Stimulated activated CD8-positive, alpha-beta memory T cell treated with anti-CD3 and anti-CD28 coated beads, Interleukin-4, amount 100 ng/mL, for 4 hours (primary cell): ENCODE results near the gene ITGAE.
"Not testable (repeated sequence)": the region's sequence is repeated elsewhere in the genome, so short reads cannot be mapped to it uniquely, and the experiment has no call there.

ENCODE experiments used
- DNase-seq, 2 donors: peaks; one replicate each; pipeline ENCODE4 v3.0.0-alpha.2; 2020; ENCODE audit warnings: low read depth in 2 of 2, low spot score in 1 of 2

The ITGAE gene

GRCh38 chr17:3734911-3735276 lies 66.1 kb downstream of the ITGAE start:
- DNase-seq: not testable (repeated sequence)

GRCh38 chr17:3732210-3732621 lies 68.8 kb downstream of the ITGAE start:
- no peak for DNase-seq

GRCh38 chr17:3730881-3731429 lies 70.0 kb downstream of the ITGAE start:
- no peak for DNase-seq

GRCh38 chr17:3729881-3730280 lies 71.1 kb downstream of the ITGAE start:
- no peak for DNase-seq

GRCh38 chr17:3728099-3728498 lies 72.9 kb downstream of the ITGAE start:
- DNase-seq: not testable (repeated sequence)

- DNase-seq: no peak
These were observed 73.9 kb downstream of the ITGAE start for GRCh38 chr17:3727041-3727440.

GRCh38 chr17:3724378-3725077 lies 76.5 kb downstream of the ITGAE start:
- DNase-seq: no peak

- peak; percentile 77 to 81 for DNase-seq
These were observed 77.2 kb downstream of the ITGAE start, which contains the start of gene HASPIN for GRCh38 chr17:3723556-3724377. HASPIN (plus strand) TSS chr17:3723903; CDS start chr17:3723936, 33 bp downstream.

GRCh38 chr17:3723188-3723555 lies 77.8 kb downstream of the ITGAE start:
- DNase-seq: no peak

GRCh38 chr17:3722716-3723115 lies 78.3 kb downstream of the ITGAE start:
- no peak for DNase-seq

- DNase-seq: no peak
These were observed 81.7 kb downstream of the ITGAE start for GRCh38 chr17:3719265-3719664.

- no peak for DNase-seq
These were observed 82.8 kb downstream of the ITGAE start for GRCh38 chr17:3718201-3718600.

GRCh38 chr17:3715296-3715695 lies 85.7 kb downstream of the ITGAE start:
- DNase-seq: no peak

- DNase-seq: no peak
These were observed 88.1 kb downstream of the ITGAE start for GRCh38 chr17:3712811-3713463.

GRCh38 chr17:3710951-3711383 lies 90.0 kb downstream of the ITGAE start:
- peak; percentile 28 to 53 for DNase-seq

- no peak for DNase-seq
These were observed 92.6 kb downstream of the ITGAE start for GRCh38 chr17:3708366-3708765.

GRCh38 chr17:3705718-3705984 lies 95.3 kb downstream of the ITGAE start:
- DNase-seq: not testable (repeated sequence)

GRCh38 chr17:3704931-3705717 lies 95.9 kb downstream of the ITGAE start:
- DNase-seq: no peak

- not testable (repeated sequence) for DNase-seq
These were observed 98.9 kb downstream of the ITGAE start for GRCh38 chr17:3702041-3702539.

GRCh38 chr17:3699951-3700350 lies 101.0 kb downstream of the ITGAE start:
- DNase-seq: no peak

GRCh38 chr17:3698139-3698538 lies 102.8 kb downstream of the ITGAE start:
- no peak for DNase-seq
